HG03060 (cell line): ENCODE measurements around the gene MATCAP1.

Experiments
- ATAC-seq: cut with Tn5 transposase; IDR thresholded peaks from one replicate; pipeline ENCODE4 v1.9.1; 2021; ENCODE audit warnings: low read depth, moderate number of reproducible peaks; ENCODE audit not compliant: unreplicated experiment

Gene MATCAP1

DNA sequence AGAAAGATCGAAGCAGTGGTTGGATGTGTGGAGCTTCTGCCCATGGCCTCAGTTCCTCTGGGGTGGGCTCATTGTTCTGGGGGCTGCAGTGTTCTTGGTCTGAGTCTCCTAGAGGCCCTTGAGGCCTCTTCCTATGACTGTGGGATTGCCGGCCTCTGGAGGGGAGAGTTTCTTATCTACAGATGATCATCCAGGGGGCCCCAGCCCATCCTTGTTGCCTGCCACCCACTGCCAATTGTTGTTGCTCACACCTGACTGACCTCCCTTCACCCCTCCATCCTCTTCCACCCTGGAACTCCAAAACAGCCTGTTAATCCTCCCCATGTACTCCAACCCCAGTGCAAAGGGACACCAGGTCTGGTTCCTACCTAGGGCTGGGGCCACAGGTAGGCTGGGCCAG, 38.8 kb downstream of the MATCAP1 start:
- ATAC-seq, result no peak

- no peak for ATAC-seq
These were observed 41.4 kb downstream of the MATCAP1 start for GRCh38 chr16:67142342-67142741.

DNA sequence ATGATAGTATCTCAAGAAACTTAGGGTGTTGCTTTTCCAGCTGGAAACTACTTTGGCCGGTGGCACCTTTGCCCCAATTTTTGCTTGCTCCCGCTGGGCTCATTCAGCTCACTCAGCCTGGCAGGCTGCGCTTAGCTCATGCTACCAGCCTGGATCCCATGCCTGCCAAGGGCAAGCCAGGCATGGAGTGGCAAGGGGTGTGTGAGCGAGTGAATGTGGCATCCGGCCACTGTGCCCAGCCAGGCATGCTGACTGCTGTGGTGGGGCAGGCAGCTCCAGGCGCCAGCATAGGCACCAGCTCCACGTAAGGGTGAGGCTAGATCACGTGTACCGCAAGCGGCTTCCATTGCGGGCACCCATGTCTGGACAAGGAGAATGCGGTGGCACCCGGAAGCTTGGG, 42.4 kb downstream of the MATCAP1 start:
- no peak for ATAC-seq

- no peak for ATAC-seq
These were observed 46.2 kb downstream of the MATCAP1 start for GRCh38 chr16:67137605-67138004.

DNA sequence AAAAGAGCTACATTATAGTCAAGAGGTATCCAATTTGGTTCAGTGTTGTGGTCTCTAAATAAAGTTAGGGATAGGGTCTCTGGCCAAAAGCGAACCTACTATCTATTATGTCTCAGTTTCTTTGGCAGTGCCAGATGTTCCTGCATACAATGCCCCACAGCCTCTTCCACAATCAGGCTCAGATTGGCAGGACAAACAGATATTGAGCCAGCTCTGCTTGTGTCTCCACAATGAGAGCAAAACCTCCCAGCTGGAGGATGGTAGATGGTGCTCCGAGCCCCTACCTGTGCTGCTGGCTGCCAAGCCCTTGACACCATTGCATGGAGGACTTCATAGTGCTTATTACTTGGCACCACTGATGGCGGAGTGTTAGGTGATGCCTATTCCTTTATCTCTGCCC, 54.3 kb downstream of the MATCAP1 start:
- ATAC-seq, result no peak

DNA sequence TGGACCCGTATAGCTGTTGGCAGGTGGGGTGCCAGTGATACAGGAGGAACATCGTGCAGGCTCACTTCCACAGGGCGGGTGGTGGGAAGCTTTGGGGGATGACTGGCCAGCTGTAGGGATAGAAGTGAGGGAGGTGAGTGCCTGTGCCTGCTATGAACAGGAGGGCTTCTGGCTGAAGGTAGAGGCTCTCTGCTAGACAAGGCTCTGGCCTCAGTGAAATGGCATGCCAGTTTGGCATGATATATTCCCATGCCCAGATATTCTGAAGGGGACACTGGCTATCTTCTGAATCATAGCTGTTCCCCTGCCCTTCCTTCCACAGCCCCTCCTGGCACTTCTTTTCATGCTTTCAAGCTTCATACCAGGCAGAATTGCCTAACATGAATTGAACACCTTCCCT, 54.9 kb downstream of the MATCAP1 start:
- no peak for ATAC-seq

DNA sequence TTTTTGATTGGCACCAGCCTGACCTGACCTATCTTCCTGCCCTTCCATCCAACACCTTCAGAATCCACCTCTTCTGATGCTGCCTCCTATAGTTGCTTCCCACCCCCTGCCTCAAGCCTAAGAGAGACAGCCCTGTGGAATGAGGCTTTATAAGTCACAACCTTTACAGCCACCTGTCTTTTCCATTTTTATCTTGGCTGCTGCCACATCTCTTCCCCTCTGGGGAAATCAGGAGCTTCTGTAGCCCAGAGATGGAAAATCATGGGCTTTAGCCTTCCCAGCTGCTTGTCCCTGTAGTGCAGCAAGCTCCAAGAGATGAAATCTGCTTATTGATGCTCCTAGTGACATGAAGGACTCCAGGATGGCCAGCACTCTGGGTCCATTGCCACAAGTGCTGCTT, 55.3 kb downstream of the MATCAP1 start:
- no peak for ATAC-seq
